Activated T-helper 2 cell treated with anti-CD3 and anti-CD28 coated beads, Interferon-gamma antibody, Interleukin-2, Interleukin-4, amounts not matched to agents 10 μg/mL and 5 μg/mL and 100 μg/mL, durations not matched to agents 14 hours and 24 hours and 36 hours (primary cell): Measurements from ENCODE around the gene ROBO2. TPM values are rescaled to one million over a fixed set of nuclear protein-coding genes. Genes with fewer than 3 reads are reported as not detected.

Source experiments
- DNase-seq: peaks from one replicate; pipeline ENCODE4 v3.0.0; 2021; ENCODE audit warnings: low spot score
- H3K27ac Mint-ChIP-seq: one replicate; pipeline ENCODE4 v1.8.0; 2021; ENCODE audit warnings: mixed read lengths
- H3K27me3 Mint-ChIP-seq: one replicate; pipeline ENCODE4 v1.8.0; 2021; ENCODE audit warnings: low read depth, mixed read lengths
- H3K36me3 Mint-ChIP-seq: one replicate; pipeline ENCODE4 v1.8.0; 2021; ENCODE audit warnings: low read depth, mixed read lengths
- H3K4me1 Mint-ChIP-seq: one replicate; pipeline ENCODE4 v1.8.0; 2021; ENCODE audit warnings: low read depth, mixed read lengths
- H3K4me3 Mint-ChIP-seq: one replicate; pipeline ENCODE4 v1.8.0; 2021; ENCODE audit warnings: low read depth, mild to moderate bottlenecking, moderate library complexity, mixed read lengths
- H3K9me3 Mint-ChIP-seq: one replicate; pipeline ENCODE4 v1.8.0; 2021; ENCODE audit warnings: mixed read lengths
- intact Hi-C: fragments of 100-400 bp; cut with micrococcal nuclease; formaldehyde crosslinking; loops from one replicate; pipeline ENCODE4 v1.15.1; 2023
- total RNA-seq: library from RNA; stranded (reverse); gene quantifications from 2 replicates; pipeline ENCODE4 v1.2.3, GENCODE V29; 2022

Gene ROBO2, protein sequence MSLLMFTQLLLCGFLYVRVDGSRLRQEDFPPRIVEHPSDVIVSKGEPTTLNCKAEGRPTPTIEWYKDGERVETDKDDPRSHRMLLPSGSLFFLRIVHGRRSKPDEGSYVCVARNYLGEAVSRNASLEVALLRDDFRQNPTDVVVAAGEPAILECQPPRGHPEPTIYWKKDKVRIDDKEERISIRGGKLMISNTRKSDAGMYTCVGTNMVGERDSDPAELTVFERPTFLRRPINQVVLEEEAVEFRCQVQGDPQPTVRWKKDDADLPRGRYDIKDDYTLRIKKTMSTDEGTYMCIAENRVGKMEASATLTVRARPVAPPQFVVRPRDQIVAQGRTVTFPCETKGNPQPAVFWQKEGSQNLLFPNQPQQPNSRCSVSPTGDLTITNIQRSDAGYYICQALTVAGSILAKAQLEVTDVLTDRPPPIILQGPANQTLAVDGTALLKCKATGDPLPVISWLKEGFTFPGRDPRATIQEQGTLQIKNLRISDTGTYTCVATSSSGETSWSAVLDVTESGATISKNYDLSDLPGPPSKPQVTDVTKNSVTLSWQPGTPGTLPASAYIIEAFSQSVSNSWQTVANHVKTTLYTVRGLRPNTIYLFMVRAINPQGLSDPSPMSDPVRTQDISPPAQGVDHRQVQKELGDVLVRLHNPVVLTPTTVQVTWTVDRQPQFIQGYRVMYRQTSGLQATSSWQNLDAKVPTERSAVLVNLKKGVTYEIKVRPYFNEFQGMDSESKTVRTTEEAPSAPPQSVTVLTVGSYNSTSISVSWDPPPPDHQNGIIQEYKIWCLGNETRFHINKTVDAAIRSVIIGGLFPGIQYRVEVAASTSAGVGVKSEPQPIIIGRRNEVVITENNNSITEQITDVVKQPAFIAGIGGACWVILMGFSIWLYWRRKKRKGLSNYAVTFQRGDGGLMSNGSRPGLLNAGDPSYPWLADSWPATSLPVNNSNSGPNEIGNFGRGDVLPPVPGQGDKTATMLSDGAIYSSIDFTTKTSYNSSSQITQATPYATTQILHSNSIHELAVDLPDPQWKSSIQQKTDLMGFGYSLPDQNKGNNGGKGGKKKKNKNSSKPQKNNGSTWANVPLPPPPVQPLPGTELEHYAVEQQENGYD (N-terminal part only)
- not detected in 2 replicates for total RNA-seq

DNA sequence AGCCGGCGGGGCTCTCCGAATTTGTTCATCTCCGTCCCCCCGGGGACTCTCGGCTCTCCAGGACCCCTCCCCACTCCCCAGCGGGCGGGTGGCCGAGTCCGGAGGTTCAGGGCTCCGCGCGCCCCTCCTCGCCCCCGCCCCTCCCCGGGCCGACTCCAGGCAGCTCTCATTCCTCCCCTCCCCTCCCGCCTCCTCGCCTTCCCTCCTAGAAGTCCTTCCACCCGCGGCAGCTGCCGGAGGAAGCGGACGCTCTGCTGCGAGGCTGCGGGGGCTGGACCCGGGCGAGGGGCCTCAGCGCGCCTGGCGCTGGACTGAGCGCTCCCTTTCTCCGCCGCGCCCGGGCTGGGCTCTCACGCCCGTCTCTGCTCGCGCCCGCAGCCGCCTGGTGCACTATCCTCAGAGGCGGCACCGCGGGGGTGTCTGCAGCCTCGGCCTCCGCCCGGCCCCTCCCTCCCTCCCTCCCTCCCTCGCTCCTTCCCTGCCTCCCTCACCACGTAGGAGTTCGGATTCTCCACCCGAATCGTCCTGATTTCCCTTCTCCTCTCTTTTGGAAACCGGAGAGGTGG is at the start of gene ROBO2:
TSS of gene ROBO2 (plus strand) at position 494 of the 566 bp plus-strand sequence. CDS start 687 bp downstream, outside the sequence.
- no peak within 1 kb of the TSS for H3K27ac Mint-ChIP-seq
- DNase-seq: no peak
- H3K27me3 Mint-ChIP-seq: peaks cover 22% of the 10 kb centered on the region

DNA sequence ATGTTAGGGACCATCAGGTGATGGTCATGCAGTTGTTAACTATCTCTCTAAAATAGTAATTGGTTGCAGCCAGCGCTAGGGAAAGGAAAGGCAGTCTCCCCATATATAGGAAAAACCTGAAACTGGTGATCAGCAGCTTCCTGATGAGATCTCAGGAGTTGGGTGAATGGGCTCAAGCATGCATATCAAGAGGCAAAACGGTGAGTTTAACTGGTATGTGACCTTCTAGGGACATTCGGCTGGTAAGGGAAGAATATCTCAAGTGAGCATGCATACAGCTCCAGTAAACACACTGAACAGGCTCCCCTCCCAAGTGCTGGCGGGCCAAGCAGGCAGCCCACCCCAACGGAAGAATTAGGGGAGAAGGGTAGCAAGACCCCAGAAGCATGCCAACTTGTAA is 49.3 kb upstream of the ROBO2 start:
- Mint-ChIP-seq H3K4me1 (no peaks in the 10 kb centered on the region), H3K27ac (no peak overlapping the region), H3K9me3 (peaks cover 6% of the 10 kb centered on the region), H3K27me3 (no peaks in the 10 kb centered on the region), H3K4me3 (no peak overlapping the region), H3K36me3 (no peaks in the 10 kb centered on the region)
- intact Hi-C loops: no loop called here
- no peak for DNase-seq

More for the DNA sequence above, at the start of gene ROBO2:
- H3K9me3 Mint-ChIP-seq: no peaks in the 10 kb centered on the region
- H3K4me3 Mint-ChIP-seq: no peak within 1 kb of the TSS
- H3K36me3 Mint-ChIP-seq: no peaks in the 10 kb centered on the region
- intact Hi-C loops: loop anchor here (10.0 kb wide), 1 partner anchor 215 kb away; no protein-coding TSS in a partner anchor
- H3K4me1 Mint-ChIP-seq: no peaks in the 10 kb centered on the region

DNA sequence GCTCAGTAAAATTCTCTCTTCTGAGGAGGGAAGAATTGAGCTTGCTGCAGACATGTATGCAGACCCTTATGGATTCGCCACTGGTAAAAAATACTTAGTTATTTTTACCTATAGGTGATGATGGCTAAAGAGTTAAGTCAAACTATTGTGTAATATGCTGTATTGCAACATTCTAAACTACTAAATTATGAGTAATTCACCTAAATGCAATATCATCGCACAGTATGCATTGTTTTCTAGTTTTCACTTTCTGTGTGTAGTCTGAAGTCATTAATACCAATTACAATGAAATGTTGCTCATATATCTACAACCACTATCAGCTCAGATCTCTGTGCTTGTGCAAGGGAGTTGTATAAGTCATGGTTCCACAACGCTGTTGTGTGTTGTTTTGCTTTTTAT is 48.7 kb upstream of the ROBO2 start:
- H3K9me3 Mint-ChIP-seq: peaks cover 6% of the 10 kb centered on the region
- H3K4me3 Mint-ChIP-seq: no peak overlapping the region
- no peaks in the 10 kb centered on the region for H3K36me3 Mint-ChIP-seq
- no peaks in the 10 kb centered on the region for H3K27me3 Mint-ChIP-seq
- intact Hi-C loops: no loop called here
- H3K27ac Mint-ChIP-seq: no peak overlapping the region
- no peak for DNase-seq
- no peaks in the 10 kb centered on the region for H3K4me1 Mint-ChIP-seq

DNA sequence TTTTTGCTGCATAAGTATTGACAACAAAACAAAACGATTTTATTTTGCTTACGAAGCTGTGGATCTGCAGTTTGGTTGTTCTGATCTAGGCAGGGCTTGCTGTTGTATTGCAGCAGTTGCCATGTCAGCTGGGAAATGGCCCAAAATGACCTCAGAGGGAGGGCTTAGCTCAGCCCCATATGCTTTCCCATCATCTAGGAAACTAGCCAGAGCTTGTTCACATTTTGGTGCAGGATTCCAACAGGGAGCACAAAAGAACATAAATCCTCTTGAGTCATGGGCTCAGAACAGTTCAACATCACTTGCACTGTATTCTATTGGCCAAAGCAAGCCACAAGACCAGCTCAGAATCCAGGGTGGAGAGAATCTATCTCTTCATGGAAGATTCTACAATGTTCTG is 42.2 kb upstream of the ROBO2 start:
- H3K27ac Mint-ChIP-seq: no peak overlapping the region
- DNase-seq: no peak
- no peaks in the 10 kb centered on the region for H3K27me3 Mint-ChIP-seq
- no peaks in the 10 kb centered on the region for H3K4me1 Mint-ChIP-seq
- H3K4me3 Mint-ChIP-seq: no peak overlapping the region
- no peaks in the 10 kb centered on the region for H3K36me3 Mint-ChIP-seq
- H3K9me3 Mint-ChIP-seq: peaks cover 22% of the 10 kb centered on the region
- intact Hi-C loops: no loop called here

DNA sequence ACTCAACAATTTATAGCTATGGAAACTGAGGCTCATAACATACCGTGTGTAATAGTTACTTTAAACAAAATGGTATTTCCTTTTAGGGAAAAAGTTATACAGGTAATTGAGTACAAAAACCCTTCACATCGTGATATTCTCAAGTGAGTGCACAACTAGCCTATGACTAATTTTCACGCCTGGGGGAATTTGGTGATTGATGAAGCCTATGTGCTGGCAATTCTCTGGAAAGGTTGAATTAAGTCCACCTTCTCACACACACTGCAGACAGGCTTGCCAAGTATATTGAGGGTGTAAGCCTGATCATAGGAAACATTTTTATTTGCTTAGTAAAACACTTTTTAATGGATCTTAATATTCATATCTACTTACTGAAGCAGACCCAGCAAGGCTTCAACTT is 41.3 kb upstream of the ROBO2 start:
- H3K27ac Mint-ChIP-seq: no peak overlapping the region
- no peaks in the 10 kb centered on the region for H3K27me3 Mint-ChIP-seq
- H3K9me3 Mint-ChIP-seq: peaks cover 28% of the 10 kb centered on the region
- H3K4me3 Mint-ChIP-seq: no peak overlapping the region
- DNase-seq: no peak
- no peaks in the 10 kb centered on the region for H3K4me1 Mint-ChIP-seq
- no peaks in the 10 kb centered on the region for H3K36me3 Mint-ChIP-seq
- intact Hi-C loops: no loop called here

DNA sequence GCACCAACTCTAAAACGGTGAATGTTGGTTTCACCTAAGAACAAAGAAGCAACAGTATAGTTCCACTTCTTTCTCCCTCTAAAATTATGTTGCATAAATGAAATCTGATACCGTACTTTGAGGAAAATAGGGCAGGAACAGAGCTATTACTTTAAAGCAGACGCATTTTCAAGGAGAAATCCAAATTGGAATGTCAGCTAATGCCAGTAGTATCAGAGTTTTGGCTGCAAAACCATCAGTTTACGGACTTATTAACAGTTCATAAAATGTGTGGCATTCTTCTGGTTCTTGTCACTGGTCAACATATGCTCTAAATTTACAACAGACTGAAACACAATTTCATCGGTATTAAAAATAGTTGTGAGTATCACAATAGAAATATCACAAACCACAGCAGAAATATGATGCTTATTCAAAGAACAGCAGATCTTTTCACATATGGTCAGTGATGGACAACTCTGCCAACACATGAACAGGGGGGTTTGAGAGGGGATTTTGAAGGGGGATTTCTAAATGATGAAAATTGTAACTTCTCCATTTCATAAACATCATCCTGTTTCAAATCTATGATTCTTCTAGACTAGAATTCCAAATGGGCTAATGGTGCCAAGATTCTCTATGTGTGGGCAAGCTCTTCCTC is 38.7 kb upstream of the ROBO2 start:
- H3K4me3 Mint-ChIP-seq: no peak overlapping the region
- H3K36me3 Mint-ChIP-seq: no peaks in the 10 kb centered on the region
- no peaks in the 10 kb centered on the region for H3K27me3 Mint-ChIP-seq
- intact Hi-C loops: no loop called here
- no peak for DNase-seq
- H3K27ac Mint-ChIP-seq: no peak overlapping the region
- no peaks in the 10 kb centered on the region for H3K4me1 Mint-ChIP-seq
- peaks cover 34% of the 10 kb centered on the region for H3K9me3 Mint-ChIP-seq

DNA sequence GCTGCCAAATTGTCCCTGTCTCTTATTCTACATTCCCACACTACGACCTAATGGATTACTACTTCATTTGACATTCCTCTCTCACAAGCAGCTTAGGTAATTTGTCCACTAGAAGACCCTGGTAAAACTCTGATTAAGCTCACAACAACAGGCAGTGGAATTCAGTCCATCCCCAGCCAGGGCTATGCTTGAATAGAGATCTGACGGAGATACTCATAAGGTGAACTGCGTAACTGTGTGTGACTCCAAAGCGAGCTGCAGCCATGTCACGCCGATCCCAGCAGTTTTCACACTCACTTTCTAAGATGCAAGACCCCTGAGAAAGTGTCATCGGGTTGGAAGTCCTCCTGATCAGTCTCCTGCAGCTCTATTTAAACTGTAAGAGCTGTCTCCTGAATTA is 25.7 kb upstream of the ROBO2 start:
- no peaks in the 10 kb centered on the region for H3K36me3 Mint-ChIP-seq
- H3K4me3 Mint-ChIP-seq: no peak overlapping the region
- intact Hi-C loops: no loop called here
- no peaks in the 10 kb centered on the region for H3K4me1 Mint-ChIP-seq
- no peak for DNase-seq
- H3K9me3 Mint-ChIP-seq: peaks cover 22% of the 10 kb centered on the region
- H3K27ac Mint-ChIP-seq: no peak overlapping the region
- no peaks in the 10 kb centered on the region for H3K27me3 Mint-ChIP-seq

DNA sequence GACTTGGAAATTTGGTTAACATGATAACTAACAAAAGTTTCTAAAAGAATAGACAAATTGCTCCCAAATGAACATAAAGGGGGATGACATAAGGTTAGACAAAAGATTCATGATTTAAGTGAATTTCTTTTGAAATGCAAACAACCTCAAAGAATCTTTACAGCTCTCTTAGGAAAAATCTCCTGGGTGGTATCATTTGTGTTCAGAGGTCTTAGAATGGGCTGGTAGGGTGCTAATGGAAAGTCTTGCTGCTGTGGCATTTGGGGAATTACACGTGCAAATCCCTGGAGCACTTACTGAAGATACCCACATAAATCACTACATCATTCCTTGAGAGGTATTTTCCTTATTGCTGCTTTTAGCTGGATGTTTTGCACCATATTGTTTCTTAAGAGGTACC is 14.4 kb upstream of the ROBO2 start:
- intact Hi-C loops: no loop called here
- Mint-ChIP-seq H3K9me3 (peaks cover 22% of the 10 kb centered on the region), H3K27ac (no peak overlapping the region), H3K27me3 (no peaks in the 10 kb centered on the region), H3K36me3 (no peaks in the 10 kb centered on the region), H3K4me1 (no peaks in the 10 kb centered on the region), H3K4me3 (no peak overlapping the region)
- DNase-seq: no peak

DNA sequence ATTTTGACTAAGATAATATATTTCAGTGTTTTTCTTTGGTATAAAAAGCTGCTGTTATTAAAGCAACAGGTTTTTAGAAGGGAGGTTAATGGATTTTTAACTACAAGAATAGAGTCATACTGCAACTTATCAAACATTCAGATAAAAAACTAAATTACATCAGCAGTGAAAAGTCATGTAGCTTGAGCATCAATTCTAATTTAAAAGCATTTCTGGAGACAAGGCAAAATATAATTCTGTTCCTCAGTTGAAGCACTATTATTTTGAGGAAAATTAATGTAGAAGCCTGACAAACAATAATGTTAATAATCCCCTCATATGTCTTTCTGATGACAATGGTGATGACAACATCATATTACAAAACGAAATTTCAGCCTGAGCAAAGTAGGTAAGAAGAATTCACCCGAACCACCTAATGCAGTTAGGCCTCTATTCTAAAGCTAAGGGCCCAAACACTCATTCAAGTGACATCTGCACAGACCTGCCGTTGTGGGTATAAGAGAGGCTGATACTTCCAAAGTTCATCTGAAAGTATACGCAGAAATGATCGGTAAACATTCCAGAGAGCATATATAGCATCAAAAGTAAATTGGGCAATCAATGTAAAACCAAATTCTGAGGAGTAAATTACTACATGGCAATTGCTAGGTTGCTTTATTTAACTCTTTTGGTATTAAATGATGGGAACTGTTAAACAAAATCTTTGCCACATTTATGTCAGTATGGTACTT is 12.8 kb upstream of the ROBO2 start:
- no peak overlapping the region for H3K4me3 Mint-ChIP-seq
- peaks cover 29% of the 10 kb centered on the region for H3K9me3 Mint-ChIP-seq
- H3K36me3 Mint-ChIP-seq: no peaks in the 10 kb centered on the region
- no peak overlapping the region for H3K27ac Mint-ChIP-seq
- no peak for DNase-seq
- intact Hi-C loops: no loop called here
- H3K27me3 Mint-ChIP-seq: no peaks in the 10 kb centered on the region
- H3K4me1 Mint-ChIP-seq: no peaks in the 10 kb centered on the region

DNA sequence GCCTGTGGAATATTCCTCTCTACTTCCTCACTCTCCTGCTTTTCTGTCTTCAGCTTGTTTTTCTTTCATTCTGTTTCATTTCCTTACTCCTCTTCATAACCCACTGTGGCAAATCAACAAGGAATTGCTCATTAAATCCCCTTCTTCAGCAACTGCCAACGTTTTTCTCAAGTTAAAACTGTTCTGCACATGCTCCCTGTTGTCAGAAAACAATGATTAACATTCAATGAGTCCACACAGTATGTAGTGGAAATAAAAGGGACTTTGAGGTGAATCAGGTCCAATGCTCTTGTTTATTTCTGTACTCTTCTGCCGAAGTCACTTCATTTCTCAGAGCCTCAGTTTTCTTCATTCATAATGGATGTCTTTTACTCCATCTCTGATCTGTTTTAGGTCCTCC is 11.9 kb upstream of the ROBO2 start:
- DNase-seq: no peak
- no peaks in the 10 kb centered on the region for H3K4me1 Mint-ChIP-seq
- no peaks in the 10 kb centered on the region for H3K27me3 Mint-ChIP-seq
- intact Hi-C loops: no loop called here
- H3K27ac Mint-ChIP-seq: no peak overlapping the region
- no peaks in the 10 kb centered on the region for H3K36me3 Mint-ChIP-seq
- peaks cover 24% of the 10 kb centered on the region for H3K9me3 Mint-ChIP-seq
- no peak overlapping the region for H3K4me3 Mint-ChIP-seq

DNA sequence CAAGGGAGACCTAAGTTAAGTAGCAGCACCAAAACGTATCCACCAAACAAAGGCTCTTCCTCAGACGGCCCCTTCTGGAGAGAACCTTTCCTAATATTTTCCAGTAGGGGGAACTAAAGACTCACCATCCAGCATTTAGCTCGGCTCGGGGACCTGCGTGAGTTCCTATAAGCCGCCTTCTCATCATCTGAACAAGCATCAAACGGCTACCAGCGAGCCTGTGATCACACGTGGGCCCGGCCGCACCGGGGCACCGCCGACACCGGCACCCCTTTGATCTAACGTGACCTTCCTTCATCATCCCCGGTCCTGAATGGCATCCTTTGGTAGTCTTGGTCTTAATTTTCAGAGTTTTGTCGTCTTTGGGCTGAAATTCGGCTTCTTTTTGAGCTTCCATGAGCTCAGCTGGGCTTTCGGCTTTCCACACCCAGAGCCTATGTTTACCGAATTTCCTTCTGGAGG is 1.4 kb upstream of the ROBO2 start:
- DNase-seq: no peak
- H3K27ac Mint-ChIP-seq: no peak overlapping the region
- intact Hi-C loops: loop anchor here (10.0 kb wide), 1 partner anchor 216 kb away; no protein-coding TSS in a partner anchor
- H3K4me3 Mint-ChIP-seq: no peak overlapping the region
- no peaks in the 10 kb centered on the region for H3K4me1 Mint-ChIP-seq
- no peaks in the 10 kb centered on the region for H3K36me3 Mint-ChIP-seq
- no peaks in the 10 kb centered on the region for H3K9me3 Mint-ChIP-seq
- H3K27me3 Mint-ChIP-seq: peaks cover 22% of the 10 kb centered on the region
